SK-N-SH (cell line): ENCODE measurements around the gene TICRR. TPM values are rescaled to one million over a fixed set of nuclear protein-coding genes. Genes with fewer than 3 reads are reported as not detected.

ENCODE experiments used
- CTCF ChIA-PET: fragments of 300-600, 350-600 bp; formaldehyde crosslinking; extraction: SDS; loops from one replicate; lab custom pipeline; 2021; lab: Yijun Ruan, JAX
- POLR2A ChIA-PET: fragments of 350-600 bp; sonication (Branson Sonifier 250); formaldehyde crosslinking; extraction: SDS; loops from one replicate; lab custom pipeline; 2020; ENCODE audit warnings: antibody characterized with exemption, inconsistent platforms; lab: Yijun Ruan, JAX
- DNase-seq: peaks from one replicate; pipeline ENCODE4 v3.0.0; 2012
- H2AFZ ChIP-seq: fragments of 200-600 bp; sonication (generic); 2 replicates; pipeline ENCODE4 v1.8.1; 2016; ENCODE audit warnings: antibody characterized with exemption, mild to moderate bottlenecking, low read depth
- H3F3A ChIP-seq: fragments of 200-600 bp; sonication (generic); replicated peaks from 2 replicates; pipeline ENCODE3; 2016; ENCODE audit warnings: antibody characterized with exemption, mild to moderate bottlenecking; ENCODE audit not compliant: insufficient read depth
- H3K27ac ChIP-seq, 2 experiments: fragments of 200-500 bp in 1 of 2; fragments of 200-600 bp in 1 of 2; sonication (Bioruptor generic) in 1 of 2; sonication (generic), shearing (Covaris generic) in 1 of 2; 2 replicates each; pipeline versions ENCODE4 v1.5.1 to v1.6.1; 2014 to 2016; ENCODE audit warnings: low read depth in 2 of 2, inconsistent platforms in 1 of 2, low read length in 1 of 2, mild to moderate bottlenecking in 1 of 2, mixed read lengths in 1 of 2
- H3K27me3 ChIP-seq: fragments of 200-600 bp; sonication (generic), shearing (Covaris generic); 2 replicates; pipeline ENCODE4 v1.6.1; 2016; ENCODE audit warnings: mixed run types; ENCODE audit not compliant: insufficient read depth
- H3K36me3 ChIP-seq, 2 experiments: fragments of 200-500 bp in 1 of 2; fragments of 200-600 bp in 1 of 2; sonication (Bioruptor generic) in 1 of 2; sonication (generic) in 1 of 2; replicated peaks in 1 of 2; 2 replicates each; pipeline versions ENCODE3 to v1.5.1; 2014 to 2016; ENCODE audit warnings: low read length in 1 of 2, mild to moderate bottlenecking in 1 of 2; ENCODE audit not compliant: insufficient read depth in 2 of 2, control insufficient read depth in 1 of 2
- H3K4me1 ChIP-seq, 2 experiments: fragments of 200-500 bp in 1 of 2; fragments of 200-600 bp in 1 of 2; sonication (Bioruptor generic) in 1 of 2; sonication (generic), shearing (Covaris generic) in 1 of 2; 2 replicates each; pipeline versions ENCODE4 v1.5.1 to v1.6.1; 2014 to 2016; ENCODE audit warnings: low read depth in 1 of 2, low read length in 1 of 2, mixed run types in 1 of 2; ENCODE audit not compliant: insufficient read depth in 2 of 2, control insufficient read depth in 1 of 2
- H3K4me2 ChIP-seq: fragments of 200-600 bp; sonication (generic), shearing (Covaris generic); 2 replicates; pipeline ENCODE4 v1.6.1; 2017; ENCODE audit warnings: mixed run types
- H3K4me3 ChIP-seq, 2 experiments: fragments of 200-500 bp in 1 of 2; fragments of 200-600 bp in 1 of 2; sonication (Bioruptor generic) in 1 of 2; sonication (generic), shearing (Covaris generic) in 1 of 2; 2 replicates each; pipeline versions ENCODE4 v1.5.1 to v1.8.1; 2014 to 2016; ENCODE audit warnings: low read depth in 2 of 2, inconsistent platforms in 1 of 2, low read length in 1 of 2, mild to moderate bottlenecking in 1 of 2, mixed read lengths in 1 of 2, moderate library complexity in 1 of 2
- H3K79me2 ChIP-seq: fragments of 200-600 bp; sonication (generic); 2 replicates; pipeline ENCODE4 v1.8.1; 2017; ENCODE audit warnings: mild to moderate bottlenecking; ENCODE audit not compliant: insufficient read depth
- H3K9ac ChIP-seq: fragments of 200-600 bp; sonication (generic); 2 replicates; pipeline ENCODE4 v1.6.1; 2017; ENCODE audit warnings: mixed run types
- H3K9me2 ChIP-seq: fragments of 200-600 bp; sonication (generic); 2 replicates; pipeline ENCODE4 v1.6.1; 2017; ENCODE audit warnings: mixed run types
- H3K9me3 ChIP-seq: fragments of 200-600 bp; sonication (generic); 2 replicates; pipeline ENCODE4 v1.6.1; 2017; ENCODE audit warnings: mixed run types, mild to moderate bottlenecking, moderate library complexity
- H4K20me1 ChIP-seq: fragments of 200-600 bp; sonication (generic); 2 replicates; pipeline ENCODE4 v1.6.1; 2017; ENCODE audit warnings: mild to moderate bottlenecking, mixed run types; ENCODE audit not compliant: insufficient read depth
- CHD2 ChIP-seq: fragments of 150-350 bp; IDR thresholded peaks from 2 replicates; pipeline ENCODE4 v1.6.1; 2018; ENCODE audit warnings: low read length; ENCODE audit not compliant: partially characterized antibody
- EZH2phosphoT487 ChIP-seq: fragments of 200-600 bp; sonication (generic); IDR thresholded peaks from 2 replicates; pipeline ENCODE4 v1.6.1; 2017; ENCODE audit warnings: low read depth, mixed run types, mild to moderate bottlenecking, antibody characterized with exemption, moderate library complexity, borderline replicate concordance
- FOXJ3 ChIP-seq: sonication (generic); formaldehyde crosslinking; IDR thresholded peaks from 2 replicates; pipeline ENCODE4 v1.5.1; 2020; ENCODE audit warnings: mild to moderate bottlenecking, missing genetic modification reagents
- IRF3 ChIP-seq: fragments of 150-350 bp; IDR thresholded peaks from 2 replicates; pipeline ENCODE4 v1.6.1; 2016; ENCODE audit warnings: mild to moderate bottlenecking, low read depth, low read length
- JUND ChIP-seq: IDR thresholded peaks from 2 replicates; pipeline ENCODE4 v1.4.0; 2012
- MEF2A ChIP-seq: IDR thresholded peaks from 2 replicates; pipeline ENCODE4 v1.4.0; 2012; ENCODE audit warnings: low read depth, borderline replicate concordance
- NRF1 ChIP-seq: IDR thresholded peaks from 2 replicates; pipeline ENCODE4 v1.6.1; 2012; ENCODE audit warnings: low read depth, mild to moderate bottlenecking, low read length
- PBX3 ChIP-seq: IDR thresholded peaks from 2 replicates; pipeline ENCODE4; 2012
- POLR2AphosphoS5 ChIP-seq: IDR thresholded peaks from 2 replicates; pipeline ENCODE4 v1.6.1; 2012; ENCODE audit warnings: low read depth, low read length
- RAD21 ChIP-seq: IDR thresholded peaks from 2 replicates; pipeline ENCODE4 v1.6.1; 2012; ENCODE audit warnings: mild to moderate bottlenecking, low read length
- REST ChIP-seq: IDR thresholded peaks from 2 replicates; pipeline ENCODE4 v1.6.1; 2012; ENCODE audit warnings: mild to moderate bottlenecking, low read depth, low read length, moderate library complexity
- RFX5 ChIP-seq: IDR thresholded peaks from 2 replicates; pipeline ENCODE4 v1.6.1; 2012; ENCODE audit warnings: mild to moderate bottlenecking, improper control_type of control experiment, low read length
- USF1 ChIP-seq: IDR thresholded peaks from 2 replicates; pipeline ENCODE4 v1.4.0; 2012; ENCODE audit warnings: low read depth, borderline replicate concordance
- YY1 ChIP-seq: IDR thresholded peaks from 2 replicates; pipeline ENCODE4 v1.4.0; 2012; ENCODE audit warnings: low read depth, mild to moderate bottlenecking
- WGBS: methylation state at CpG from one replicate; pipeline ENCODE4 v1.1.6; 2017; ENCODE audit warnings: low lambda C conversion rate; 5-methylcytosine and 5-hydroxymethylcytosine counted together
- polyA plus RNA-seq, 3 experiments: library from polyadenylated mRNA; depleted of rRNA; stranded (reverse); fragments of >200 nt; gene quantifications; 2 replicates each; pipeline ENCODE4 v1.2.3, GENCODE V29; 2012
- TF ChIP-seq, protein P1 (sequence below): IDR thresholded peaks from 2 replicates; pipeline ENCODE4 v1.4.0; 2012; ENCODE audit warnings: low read depth
- TF ChIP-seq, protein P2 (sequence below): IDR thresholded peaks from 2 replicates; pipeline ENCODE4 v1.4.0; 2012; ENCODE audit warnings: low read depth, borderline replicate concordance
- TF ChIP-seq, protein P3 (sequence below): fragments of 200-600 bp; sonication (generic); IDR thresholded peaks from 2 replicates; pipeline ENCODE4 v1.6.1; 2017; ENCODE audit warnings: antibody characterized with exemption, mild to moderate bottlenecking, moderate library complexity

The TICRR gene
- polyA plus RNA-seq, 1 of the 3 experiments (the other 2 are of a cell fraction), result 3.2 TPM

DNA sequence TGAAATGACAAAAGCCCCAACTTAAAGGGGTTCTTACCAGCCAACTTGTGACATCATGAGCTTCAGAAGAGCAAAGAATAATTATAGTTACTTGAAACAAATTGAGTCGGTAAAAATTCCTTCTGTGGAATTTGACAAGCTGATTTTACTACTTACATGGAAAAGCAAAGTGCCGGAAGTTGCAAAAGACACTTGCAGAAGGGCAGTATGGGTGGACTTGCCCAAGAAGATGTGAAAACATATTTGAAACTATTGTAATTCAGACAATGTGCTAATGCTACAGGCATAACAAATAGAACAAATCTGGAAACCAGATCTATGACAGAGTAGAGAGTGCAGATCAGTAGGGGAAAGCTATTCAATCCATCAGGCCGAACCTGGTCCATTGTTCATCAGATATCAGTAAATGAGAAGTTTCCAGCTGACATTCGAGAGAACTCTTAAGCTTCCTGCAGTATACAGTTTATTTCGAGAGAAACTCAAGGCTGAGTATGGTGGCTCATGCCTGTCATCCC lies 82.5 kb downstream of the TICRR start:
- Histone ChIP-seq H3K36me3 (no peaks in the 10 kb centered on the region), H3K27ac (no peak overlapping the region), H3K4me3 (no peak overlapping the region), H3K9ac (no peak overlapping the region), H3K9me3 (no peaks in the 10 kb centered on the region), H2AFZ (no peak overlapping the region), H3K9me2 (no peaks in the 10 kb centered on the region), H3K27me3 (no peaks in the 10 kb centered on the region), H3K79me2 (peaks cover 18% of the 10 kb centered on the region), H4K20me1 (no peaks in the 10 kb centered on the region), H3K4me2 (no peak overlapping the region), H3K4me1 (peaks cover 6 to 9% of the 10 kb centered on the region in 2 experiments; a peak in 3 of 4 replicates), H3F3A (peaks cover 28% of the 10 kb centered on the region)
- DNase-seq, result no peak
- ChIA-PET CTCF (interaction anchor here (1.1 to 1.6 kb wide), 4 partner anchors 10 to 45 kb away, joined by 3 to 6 read pairs (median 6); no protein-coding TSS in a partner anchor), POLR2A (no interaction called here)
- no peak for TF ChIP-seq MEF2A
- TF ChIP-seq, protein P1, sequence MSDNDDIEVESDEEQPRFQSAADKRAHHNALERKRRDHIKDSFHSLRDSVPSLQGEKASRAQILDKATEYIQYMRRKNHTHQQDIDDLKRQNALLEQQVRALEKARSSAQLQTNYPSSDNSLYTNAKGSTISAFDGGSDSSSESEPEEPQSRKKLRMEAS, result no peak
- no peak for TF ChIP-seq IRF3
- no peak for TF ChIP-seq EZH2phosphoT487
- no peak for TF ChIP-seq FOXJ3 (CRISPR knock-in tag)
- no peak for TF ChIP-seq CHD2
- no peak for TF ChIP-seq POLR2AphosphoS5
- TF ChIP-seq NRF1, result no peak
- TF ChIP-seq PBX3, result no peak
- no peak for TF ChIP-seq JUND
- no peak for TF ChIP-seq RFX5
- WGBS, result 75% methylated on average over 5 of the region's 5 CpGs

- H3K36me3 ChIP-seq, result no peaks in the 10 kb centered on the region
- CTCF ChIA-PET, result interaction anchor here (0.9 to 1.5 kb wide), 3 partner anchors 12 to 15 kb away, joined by 3 to 4 read pairs (median 3); no protein-coding TSS in a partner anchor
- H3K27ac ChIP-seq, result no peak overlapping the region
- H3K79me2 ChIP-seq, result peaks cover 3% of the 10 kb centered on the region
- H3K9me3 ChIP-seq, result no peaks in the 10 kb centered on the region
- no peaks in the 10 kb centered on the region for H4K20me1 ChIP-seq
- no peak for DNase-seq
- H2AFZ ChIP-seq, result no peak overlapping the region
- no peak overlapping the region for H3K4me2 ChIP-seq
- no peaks in the 10 kb centered on the region for H3K27me3 ChIP-seq
- WGBS, result 98% methylated on average over 2 of the region's 2 CpGs
- H3K4me1 ChIP-seq, result peaks cover 12 to 14% of the 10 kb centered on the region in 2 experiments; a peak in 3 of 4 replicates
- POLR2A ChIA-PET, result no interaction called here
- peaks cover 33% of the 10 kb centered on the region for H3F3A ChIP-seq
- no peak overlapping the region for H3K9ac ChIP-seq
- H3K9me2 ChIP-seq, result no peaks in the 10 kb centered on the region
- H3K4me3 ChIP-seq, result no peak overlapping the region
- TF ChIP-seq USF1 (no peak), YY1 (no peak), REST (no peak), RAD21 (no peak)
- TF ChIP-seq, protein P2, sequence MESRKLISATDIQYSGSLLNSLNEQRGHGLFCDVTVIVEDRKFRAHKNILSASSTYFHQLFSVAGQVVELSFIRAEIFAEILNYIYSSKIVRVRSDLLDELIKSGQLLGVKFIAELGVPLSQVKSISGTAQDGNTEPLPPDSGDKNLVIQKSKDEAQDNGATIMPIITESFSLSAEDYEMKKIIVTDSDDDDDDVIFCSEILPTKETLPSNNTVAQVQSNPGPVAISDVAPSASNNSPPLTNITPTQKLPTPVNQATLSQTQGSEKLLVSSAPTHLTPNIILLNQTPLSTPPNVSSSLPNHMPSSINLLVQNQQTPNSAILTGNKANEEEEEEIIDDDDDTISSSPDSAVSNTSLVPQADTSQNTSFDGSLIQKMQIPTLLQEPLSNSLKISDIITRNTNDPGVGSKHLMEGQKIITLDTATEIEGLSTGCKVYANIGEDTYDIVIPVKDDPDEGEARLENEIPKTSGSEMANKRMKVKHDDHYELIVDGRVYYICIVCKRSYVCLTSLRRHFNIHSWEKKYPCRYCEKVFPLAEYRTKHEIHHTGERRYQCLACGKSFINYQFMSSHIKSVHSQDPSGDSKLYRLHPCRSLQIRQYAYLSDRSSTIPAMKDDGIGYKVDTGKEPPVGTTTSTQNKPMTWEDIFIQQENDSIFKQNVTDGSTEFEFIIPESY, result no peak
- TF ChIP-seq, protein P3, sequence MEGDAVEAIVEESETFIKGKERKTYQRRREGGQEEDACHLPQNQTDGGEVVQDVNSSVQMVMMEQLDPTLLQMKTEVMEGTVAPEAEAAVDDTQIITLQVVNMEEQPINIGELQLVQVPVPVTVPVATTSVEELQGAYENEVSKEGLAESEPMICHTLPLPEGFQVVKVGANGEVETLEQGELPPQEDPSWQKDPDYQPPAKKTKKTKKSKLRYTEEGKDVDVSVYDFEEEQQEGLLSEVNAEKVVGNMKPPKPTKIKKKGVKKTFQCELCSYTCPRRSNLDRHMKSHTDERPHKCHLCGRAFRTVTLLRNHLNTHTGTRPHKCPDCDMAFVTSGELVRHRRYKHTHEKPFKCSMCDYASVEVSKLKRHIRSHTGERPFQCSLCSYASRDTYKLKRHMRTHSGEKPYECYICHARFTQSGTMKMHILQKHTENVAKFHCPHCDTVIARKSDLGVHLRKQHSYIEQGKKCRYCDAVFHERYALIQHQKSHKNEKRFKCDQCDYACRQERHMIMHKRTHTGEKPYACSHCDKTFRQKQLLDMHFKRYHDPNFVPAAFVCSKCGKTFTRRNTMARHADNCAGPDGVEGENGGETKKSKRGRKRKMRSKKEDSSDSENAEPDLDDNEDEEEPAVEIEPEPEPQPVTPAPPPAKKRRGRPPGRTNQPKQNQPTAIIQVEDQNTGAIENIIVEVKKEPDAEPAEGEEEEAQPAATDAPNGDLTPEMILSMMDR, result no peak
These were observed 84.0 kb downstream of the TICRR start for GRCh38 chr15:89659295-89659694.
